NCI-H2171 treated with DMSO at 0.1 percent for 48 hours (cell line): Measurements from ENCODE around the gene RAD51AP2.
"Not testable (repeated sequence)": the region's sequence is repeated elsewhere in the genome, so short reads cannot be mapped to it uniquely, and the experiment has no call there.

Experiments used
- DNase-seq: peaks from one replicate; lab custom pipeline; 2025; lab: John Stamatoyannopoulos, UW

The RAD51AP2 gene

DNA sequence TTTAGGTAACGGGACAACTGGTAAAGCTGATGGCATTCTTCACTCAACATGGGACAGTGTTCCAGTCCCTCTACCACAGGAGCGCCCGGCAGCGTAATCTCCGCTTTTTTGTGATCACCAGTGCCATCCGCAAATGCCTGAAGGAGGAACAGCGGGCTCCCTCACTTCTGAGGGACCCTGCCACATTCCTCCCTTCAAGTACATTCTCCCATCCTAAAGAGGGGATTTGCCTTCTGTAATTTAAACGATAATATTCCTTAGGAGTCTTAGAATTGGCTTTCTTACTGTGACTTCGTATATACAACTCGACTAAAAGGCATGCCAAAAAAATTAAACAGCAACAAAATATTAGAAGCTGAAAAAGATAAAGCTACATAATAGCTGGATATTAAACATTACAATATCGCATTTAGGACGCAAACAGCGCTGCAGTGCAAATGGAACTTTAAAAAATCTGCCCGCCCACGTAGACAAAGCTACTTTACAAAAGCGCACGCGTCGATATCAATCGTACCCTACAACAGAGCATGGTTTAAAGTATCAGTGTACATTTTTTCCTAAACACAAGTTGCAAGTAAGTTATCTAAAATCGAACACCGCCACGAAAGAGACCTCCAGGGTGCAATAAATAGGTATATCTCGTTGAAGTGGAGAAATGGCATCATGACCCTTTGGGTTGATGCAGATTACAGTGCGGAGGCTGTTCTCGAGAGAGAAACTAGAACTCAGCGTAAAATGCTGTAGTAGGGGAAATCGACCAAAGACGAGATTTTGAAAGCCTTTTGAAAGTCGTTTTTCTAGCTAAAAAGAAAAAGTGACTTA lies 20.0 kb upstream of the RAD51AP2 start:
- no peak for DNase-seq

DNA sequence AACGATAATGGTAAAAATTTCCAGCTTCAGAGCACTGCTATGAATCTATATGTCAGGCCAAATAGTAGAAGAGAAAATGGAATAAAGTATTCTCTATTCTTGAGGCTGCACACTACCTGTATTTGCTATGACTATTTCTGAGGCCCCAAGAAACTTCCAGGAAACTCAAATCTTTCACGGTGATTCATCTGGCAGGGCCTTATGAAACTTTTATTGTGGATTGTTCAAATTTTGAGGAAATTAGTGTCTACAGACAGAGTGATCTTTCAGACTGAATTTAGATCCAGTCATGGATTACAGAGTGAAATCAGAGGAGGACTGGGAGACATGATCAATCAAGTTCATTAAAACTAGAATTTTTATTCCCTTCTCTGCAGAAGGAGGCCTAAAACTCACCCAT lies 18.2 kb upstream of the RAD51AP2 start:
- no peak for DNase-seq

DNA sequence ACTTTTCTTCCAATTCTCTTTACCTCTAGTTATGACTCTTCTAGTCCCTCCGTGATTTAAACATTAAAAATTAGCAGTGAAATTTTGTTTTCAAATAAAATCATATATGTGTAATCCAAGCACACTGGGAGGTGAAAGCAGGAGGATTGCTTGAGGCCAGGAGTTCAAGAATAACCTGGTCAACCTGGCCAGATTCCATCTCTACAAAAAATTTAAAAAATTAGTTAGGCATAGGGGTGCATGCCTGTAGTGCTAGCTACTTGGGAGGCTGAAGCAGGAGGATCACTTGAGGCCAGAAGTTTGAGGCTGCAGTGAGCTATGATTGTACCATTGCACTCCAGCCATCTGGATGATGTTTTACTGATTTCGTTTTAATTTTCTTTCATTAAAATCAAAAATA lies 15.3 kb upstream of the RAD51AP2 start:
- DNase-seq = no peak

DNA sequence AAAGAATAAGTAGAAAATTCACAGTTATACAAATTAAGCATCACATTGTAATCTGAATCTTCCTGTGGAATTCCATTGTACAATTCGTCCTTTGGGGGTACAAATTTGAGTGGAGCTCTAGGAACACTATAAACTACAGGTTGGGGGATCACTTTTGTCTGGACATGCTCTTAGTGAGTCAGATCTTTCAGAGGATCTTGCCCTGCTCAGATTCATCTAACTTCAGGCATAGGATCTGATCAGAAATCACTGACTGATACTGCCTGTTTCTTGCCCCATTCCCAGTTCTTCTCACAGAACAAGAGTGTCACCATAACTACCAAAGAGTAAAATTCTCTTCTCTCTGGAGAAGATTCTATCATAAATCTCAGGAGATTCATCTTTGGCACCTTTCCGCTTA lies 11.5 kb upstream of the RAD51AP2 start:
- no peak for DNase-seq

DNA sequence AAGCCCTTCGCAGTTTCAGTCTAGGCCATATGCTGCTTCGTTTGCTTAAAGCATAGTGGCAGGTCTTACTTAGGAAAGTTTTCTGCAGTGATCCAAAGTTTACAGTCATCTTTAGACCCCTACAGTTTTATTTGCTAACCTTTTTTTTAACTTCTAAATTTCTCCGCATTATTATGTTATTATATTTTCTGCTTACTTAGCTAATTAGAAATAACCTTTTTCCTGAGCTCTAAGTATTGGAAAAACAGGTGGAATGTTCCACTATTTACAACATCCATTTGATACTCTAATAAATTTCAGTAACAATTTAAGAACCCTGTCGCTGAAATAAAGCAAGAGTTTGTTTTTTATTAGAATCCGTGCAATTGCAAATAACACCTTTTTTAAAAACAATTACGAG lies 4.1 kb upstream of the RAD51AP2 start:
- no peak for DNase-seq

DNA sequence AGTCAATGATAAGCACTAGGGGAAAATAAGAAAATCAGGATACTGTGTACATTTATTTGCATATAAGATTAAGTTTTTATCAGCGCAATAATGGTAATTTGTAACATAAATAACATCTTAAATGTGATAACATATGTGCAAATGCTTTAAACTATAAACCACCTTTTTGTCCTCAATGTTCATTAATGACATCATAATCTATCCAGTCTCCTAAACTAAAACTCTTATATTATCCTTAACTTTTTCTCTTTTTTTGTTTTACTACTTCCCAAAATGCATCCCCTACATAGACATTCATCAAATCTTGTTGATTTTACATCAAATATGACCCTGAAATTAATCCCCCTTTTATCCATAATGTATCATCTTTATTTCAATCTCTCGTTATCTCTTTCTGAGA lies 3.4 kb upstream of the RAD51AP2 start:
- no peak for DNase-seq

DNA sequence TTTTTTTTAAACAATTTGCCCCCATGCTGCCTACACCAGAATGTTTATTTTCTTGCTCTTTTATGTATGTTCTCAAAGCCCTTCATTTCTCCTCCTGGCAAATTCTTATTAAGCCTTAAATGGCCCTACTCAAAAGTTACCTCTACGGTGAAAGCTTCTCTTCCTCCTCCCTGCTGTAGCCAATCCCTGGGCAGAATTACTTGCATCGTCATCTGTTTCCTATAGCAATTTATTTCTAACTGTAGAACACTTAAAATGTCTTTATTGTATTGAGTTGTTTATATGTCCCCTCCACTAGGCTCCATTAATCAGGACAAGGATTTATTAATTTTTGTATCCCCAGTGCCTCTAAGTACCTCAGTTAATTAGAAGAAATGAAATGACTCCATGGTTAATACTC lies 2.5 kb upstream of the RAD51AP2 start:
- no peak for DNase-seq

DNA sequence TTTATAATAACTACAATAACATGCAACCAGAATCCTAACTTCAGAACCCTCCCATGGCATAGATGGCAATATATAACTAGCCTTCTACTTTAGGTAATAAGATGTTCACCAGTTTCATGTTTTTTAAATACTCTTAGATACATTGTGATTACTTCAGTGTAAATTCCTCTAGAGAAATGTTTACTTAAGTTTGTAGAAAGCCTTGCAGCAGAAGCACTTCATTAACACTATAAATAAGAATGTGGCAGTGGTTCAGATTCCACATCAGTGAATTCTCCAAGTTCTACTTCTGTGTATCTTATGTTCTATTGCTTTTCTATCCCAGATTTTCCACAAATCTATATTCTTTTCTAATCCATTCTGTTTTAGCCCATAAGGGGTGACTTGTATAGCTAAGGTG lies 1.2 kb upstream of the RAD51AP2 start:
- no peak for DNase-seq

DNA sequence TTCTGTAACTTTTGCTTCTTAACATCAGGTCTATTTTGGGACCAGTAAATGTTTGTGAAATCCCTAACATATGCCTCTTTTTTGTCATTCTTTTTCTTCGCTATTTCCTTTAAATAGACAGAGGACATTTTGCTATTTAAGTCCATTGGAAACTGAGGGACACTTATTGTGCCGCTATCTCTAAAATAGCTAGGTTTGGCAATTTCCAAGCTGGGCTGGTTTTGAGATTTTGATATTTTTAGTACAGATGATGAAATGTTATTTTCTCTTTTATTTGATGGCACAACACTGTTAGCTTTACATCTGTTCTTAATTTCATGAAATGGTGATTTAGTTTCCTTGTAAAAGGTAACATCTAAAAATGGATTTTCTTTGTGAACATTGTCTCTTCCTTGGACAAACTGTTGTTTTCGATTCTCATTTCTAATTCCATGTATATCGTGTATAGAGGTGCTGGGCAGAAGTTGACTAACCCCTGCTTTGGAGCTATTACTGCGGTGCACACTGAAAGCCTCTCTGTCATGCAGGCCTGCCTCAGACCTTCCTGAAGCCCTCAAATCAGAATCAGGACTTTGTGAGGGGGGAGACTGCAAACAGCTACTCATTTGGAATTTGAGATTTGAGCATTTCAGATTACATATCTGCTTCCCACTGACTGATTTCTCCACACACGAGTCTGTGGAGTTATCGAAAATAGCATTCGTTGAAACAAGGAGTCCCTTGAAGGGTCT lies 594 bp downstream of the RAD51AP2 start:
- no peak for DNase-seq

DNA sequence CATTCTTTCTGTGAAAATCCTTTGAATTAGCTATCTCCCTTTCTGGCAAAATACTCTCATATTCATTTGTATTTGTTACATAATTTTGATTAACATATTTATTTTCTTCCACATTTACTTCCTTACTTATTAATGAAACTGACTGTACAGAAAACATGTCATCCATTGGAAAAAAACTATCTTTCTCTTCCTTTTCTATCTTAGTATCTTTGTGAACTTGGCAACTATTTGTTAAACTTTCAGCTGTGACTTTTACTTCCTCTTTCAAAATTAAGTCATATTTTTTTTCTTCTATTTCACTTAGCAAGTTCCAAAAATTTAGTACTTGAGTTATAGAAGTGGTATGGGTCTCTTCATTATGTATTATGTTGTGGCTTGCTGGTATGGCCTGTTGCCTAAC lies 2.6 kb downstream of the RAD51AP2 start:
- no peak for DNase-seq

DNA sequence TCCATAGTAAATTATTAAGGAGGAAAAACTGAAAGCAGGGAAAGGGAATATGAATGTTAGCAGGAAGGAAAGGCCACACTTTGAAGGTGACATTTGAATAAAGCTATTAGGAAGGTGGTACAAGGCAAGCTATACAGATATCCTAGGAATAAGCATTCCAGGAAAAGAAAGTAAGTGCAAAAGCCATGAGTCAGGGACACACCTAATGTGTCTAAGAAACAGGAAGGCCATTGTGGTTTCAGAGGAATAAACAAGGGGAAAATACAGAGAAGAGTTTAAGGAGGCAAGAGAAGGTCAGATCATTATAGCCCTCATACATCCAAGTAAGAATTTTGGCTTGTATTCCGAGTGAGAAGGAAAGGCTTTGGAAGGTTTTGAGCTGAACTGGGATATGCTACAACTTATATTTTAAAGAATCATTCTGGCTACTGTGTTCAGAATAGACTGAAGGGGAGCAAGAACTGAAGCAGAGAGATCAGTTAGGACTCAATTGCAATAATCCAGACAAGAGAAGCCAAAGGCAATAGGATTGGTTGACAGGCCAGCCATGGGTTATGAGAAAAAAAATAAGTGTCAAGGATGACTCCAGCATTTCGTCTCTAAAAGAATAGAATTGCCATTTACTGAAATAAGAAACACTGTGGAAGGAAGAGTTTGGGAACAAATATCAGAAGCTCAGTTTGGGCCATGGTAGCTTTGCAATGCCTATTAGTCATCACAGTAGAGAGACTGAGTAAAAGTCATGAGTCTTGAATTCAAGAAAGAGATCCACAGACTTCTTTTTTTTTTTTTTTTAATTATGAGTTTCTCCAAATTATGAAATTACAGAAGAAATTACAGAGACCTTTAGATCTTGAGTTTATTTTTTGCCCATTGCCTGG lies 11.3 kb downstream of the RAD51AP2 start:
- DNase-seq = no peak

DNA sequence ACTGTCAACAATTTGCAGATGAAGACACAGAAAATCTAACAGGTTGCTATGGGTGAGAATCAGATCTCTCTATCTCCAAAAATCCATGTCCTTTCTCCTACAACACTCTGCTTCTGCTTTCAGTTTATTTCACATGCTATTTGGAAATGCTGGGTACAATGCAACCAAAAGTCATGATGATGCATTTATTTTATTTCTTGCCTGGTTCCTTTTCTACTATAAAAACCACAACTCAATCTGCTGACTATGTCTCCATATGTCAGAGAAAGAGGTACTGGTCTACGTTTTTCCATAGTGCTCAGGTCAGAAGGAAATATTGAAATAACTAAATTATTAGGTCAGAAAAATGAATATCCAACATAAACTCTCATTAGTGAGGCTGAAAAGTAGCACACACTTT lies 20.5 kb downstream of the RAD51AP2 start:
- DNase-seq = no peak

DNA sequence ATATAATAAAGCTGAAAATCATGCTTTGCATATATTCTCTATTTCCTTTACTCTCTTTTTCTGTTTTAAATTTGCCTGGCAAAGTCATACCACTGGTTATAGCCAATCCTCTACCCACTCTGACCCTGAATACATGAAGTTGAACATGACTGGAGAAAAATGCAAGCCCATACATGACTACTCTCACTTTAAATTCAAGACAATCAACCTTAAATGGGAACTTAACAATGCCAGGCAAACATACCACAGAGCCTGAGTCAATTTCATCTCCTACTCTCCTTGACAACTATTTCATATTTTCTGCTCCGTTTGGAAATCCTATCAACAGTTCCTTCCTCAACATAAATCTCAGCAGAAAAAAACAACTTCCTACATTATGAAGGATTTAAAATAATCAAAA lies 22.6 kb downstream of the RAD51AP2 start:
- DNase-seq = no peak

DNA sequence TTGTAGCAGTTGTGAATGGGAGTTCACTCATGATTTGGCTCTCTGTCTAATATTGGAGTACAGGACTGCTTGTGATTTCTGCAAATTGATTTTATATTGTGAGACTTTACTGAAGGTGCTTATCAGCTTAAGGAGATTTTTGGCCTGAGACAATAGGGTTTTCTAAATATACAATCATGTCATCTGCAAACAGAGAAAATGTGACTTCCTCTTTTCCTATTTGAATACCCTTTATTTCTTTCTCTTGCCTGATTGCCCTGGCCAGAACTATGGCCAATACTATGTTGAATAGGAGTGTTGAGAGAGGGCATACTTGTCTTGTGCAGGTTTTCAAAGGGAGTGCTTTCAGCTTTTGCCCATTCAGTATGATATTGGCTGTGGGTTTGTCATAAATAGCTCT lies 28.1 kb downstream of the RAD51AP2 start:
- DNase-seq = not testable (repeated sequence)

DNA sequence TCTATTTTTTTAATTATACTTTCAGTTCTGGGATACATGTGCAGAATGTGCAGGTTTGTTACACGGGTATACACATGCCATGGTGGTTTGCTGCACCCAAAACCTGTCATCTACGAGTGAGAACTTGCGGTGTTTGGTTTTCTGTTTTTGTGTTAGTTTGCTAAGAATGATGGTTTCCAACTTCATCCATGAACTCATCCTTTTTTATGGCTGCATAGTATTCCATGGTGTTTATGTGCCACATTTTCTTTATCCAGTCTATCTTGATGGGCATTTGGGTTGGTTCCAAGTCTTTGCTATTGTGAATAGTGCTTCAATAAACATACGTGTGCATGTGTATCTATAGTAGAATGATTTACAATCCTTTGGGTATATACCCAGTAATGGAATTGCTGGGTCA lies 29.6 kb downstream of the RAD51AP2 start:
- not testable (repeated sequence) for DNase-seq

DNA sequence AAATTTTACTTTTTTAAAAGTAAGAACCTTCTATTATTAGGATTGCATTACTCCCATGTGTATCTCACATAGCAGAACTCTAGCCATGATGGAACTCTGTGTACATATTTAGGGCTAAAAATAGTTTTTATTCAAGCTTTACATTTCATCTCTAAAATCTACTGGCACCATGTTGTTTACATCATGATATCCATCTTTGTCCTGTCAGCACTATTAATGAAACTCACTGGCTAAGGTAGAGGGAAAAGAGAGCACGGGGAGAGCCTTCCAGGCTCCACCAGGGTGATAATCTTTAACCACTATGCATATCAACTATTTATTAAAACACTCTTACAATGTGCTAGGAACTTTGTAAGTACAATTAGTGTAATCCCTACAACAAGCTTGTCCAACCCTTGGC lies 34.7 kb downstream of the RAD51AP2 start:
- DNase-seq = no peak

DNA sequence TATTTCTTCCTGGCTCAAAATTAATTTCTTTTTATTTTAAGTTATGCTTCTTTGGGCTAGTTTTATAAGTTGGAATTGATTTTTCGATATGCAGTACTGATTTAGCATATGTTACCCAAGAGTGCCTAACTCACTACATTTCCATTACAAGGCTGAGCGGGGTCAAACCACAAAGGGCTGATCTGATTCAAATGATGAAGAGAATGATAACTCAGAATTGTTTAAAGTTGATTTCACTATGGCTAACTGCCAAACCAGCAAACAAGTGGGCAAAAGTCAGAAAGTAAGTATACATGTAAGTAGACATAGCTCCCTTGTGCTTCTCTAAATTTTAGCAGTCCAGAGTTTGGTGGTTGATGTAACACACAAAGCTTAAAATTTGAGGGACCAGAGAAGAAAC lies 35.6 kb downstream of the RAD51AP2 start:
- no peak for DNase-seq

DNA sequence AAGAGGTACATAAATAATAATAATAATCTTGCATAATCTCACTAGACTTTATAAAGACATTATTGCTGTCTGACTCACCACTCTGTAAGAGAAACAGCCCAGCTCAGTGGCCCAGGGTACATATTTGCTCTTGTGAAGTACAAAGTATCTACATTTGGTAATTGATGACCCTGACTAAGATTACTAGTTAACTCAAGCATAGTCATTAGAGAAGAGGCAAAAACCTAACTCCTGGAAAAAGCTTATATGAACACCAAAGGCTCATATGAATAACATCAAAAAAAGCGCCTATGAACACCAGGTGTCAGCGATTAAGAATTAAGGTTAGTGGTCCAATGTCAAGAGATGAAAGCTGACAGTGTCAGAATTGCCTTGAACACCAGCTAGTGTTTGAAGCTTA lies 38.4 kb downstream of the RAD51AP2 start:
- no peak for DNase-seq

DNA sequence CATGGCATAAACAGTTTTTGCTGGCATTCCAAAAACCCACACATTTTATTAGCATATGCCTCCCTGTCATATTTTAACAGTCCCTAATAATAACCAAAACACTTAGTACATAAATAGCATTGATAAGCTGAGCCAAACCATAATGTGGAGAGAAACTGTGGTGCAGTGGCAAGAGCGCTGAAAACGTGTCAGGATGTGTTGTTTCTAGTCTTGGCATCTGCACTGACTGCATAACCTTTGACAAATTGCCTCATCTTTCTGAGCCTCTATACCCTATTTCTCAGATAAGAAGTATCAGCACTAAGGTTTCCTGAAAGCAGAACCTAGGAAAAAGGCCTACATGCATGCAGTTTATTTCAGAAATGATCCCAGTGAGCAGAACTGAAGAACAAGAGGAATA lies 41.4 kb downstream of the RAD51AP2 start:
- DNase-seq = no peak

DNA sequence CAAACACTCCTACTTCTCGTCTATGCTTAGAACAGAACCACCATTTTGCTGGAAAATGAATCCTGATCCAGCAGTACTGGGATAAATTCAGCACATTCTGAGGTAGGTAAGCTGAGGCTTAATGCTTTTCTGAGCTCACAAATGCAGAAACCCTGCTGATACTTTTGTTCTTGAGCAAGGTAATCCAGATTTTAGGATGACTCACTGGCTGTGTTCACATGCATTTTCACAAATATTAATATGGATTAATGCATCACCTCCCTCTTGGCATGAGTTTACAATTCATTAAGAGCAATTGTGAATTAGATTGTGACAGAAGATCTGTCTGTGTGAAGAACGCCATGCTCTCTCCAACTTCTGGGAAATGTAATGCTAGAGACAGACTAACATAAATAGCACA lies 42.2 kb downstream of the RAD51AP2 start:
- DNase-seq = no peak

DNA sequence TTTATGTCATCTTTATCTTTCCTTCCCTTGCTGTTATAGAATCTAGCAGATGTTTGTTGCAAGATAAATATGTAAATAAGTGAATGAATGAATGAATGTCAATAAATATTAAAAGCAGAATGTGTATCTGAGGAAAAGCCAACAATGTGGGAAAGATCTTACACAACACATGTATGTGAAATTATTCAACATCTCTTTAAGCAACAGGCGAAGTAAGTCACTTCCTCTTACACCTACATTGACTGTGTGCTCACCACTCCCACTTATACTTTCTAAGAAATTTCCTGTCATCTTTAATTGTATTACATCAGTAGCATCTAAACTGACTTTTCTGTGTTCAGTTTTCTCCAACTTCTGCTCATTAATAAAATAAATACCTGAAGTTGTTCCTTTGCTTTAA lies 43.0 kb downstream of the RAD51AP2 start:
- DNase-seq = no peak

DNA sequence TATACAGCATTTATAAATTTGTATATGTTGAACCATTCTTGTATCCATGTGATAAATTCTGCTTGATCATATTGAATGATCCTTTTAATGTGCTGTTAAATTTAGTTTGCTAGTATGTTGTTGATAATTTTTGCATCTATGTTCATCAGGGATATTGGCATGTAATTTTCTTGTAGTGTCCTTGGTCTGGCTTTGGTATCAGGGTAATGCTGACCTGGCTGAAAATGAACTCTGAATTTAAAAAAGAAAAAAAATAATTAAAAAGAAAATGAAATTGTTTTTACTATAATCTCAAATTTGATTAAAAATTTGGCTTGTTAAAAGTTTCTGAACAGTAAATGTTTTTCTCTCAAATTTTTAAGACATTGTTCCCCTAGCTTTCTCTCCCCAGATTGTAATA lies 46.3 kb downstream of the RAD51AP2 start:
- DNase-seq = no peak
